GM18873 (cell line): ENCODE results near the gene ERVW-1.

Experiments
- ATAC-seq: cut with Tn5 transposase; IDR thresholded peaks from one replicate; pipeline ENCODE4 v1.9.1; 2021; ENCODE audit warnings: mild to moderate bottlenecking, moderate library complexity, moderate number of reproducible peaks; ENCODE audit not compliant: unreplicated experiment, low FRiP score

ERVW-1 gene

DNA sequence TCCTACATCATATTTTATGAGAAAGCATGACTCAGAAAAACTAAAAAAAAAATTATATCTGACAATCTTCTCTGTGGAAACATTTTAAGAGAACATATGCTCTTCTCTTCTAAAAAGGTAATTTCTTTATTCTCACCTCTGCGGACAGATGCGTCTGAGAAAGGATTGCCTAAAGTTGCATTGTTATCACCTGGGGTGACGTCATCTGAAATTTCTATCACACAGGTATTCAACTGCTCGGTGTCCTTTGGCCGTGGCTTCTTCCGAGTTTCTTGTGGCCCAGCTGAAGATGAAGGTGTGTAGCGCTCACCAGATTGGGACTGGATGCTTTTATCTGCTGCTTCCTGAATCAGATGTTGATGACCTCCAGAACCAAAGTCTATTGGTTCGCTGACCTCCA, 44.7 kb downstream of the ERVW-1 start:
- no peak for ATAC-seq

- ATAC-seq, result no peak
Measured at GRCh38 chr7:92432299-92432946, 45.3 kb downstream of the ERVW-1 start.

DNA sequence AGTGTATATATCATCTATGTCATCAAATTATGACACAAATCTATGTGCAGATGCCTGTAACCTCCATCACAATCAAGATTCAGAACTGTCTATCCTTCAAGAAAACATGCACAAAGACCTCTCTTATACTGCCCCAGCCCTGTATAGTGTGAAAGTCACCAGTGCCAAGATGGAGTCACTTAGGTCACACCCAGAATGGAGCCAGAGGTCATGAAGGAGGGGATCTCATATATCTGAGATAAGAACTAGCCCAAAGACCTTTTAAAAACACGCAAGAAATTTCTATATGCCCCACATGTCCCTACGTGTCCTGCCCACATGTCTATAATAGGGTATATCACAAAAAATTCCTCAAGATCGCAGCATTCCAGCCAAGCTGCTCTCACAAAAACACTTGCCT, 50.6 kb downstream of the ERVW-1 start:
- no peak for ATAC-seq

DNA sequence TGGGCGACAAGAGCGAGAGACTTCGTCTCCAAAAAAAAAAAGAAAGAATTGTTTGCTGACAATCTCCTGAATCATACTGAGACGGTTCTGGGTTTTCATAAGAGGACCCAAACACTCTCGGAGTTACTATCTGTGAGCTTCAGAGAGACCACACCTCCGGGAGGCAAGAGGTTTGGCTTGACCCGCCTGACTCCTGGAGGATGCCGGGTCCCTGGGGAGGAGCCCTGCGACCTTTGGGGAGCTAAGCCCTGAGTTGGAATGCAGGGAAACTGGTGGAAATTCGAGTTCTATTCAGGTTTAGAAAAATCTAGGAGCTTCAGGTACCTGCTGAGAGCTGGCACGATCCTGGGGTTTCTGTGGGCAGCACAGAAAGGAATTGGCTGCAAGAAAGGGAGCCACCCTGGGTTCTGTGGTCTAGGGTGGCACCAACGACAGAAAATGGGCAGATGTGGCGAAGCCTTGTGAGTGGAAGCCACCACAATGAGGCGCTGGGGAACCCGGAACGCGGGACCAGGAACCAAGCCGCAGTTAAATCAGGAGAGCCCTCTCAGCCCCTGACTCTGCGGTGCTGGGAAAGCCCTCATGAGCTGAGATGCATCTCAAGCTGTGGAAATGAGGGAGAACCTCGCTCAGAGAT, 52.3 kb downstream of the ERVW-1 start:
- no peak for ATAC-seq

GRCh38 chr7:92423710-92424131, 54.0 kb downstream of the ERVW-1 start:
- ATAC-seq, result no peak

- no peak for ATAC-seq
Measured at GRCh38 chr7:92422926-92423325, 54.8 kb downstream of the ERVW-1 start.

DNA sequence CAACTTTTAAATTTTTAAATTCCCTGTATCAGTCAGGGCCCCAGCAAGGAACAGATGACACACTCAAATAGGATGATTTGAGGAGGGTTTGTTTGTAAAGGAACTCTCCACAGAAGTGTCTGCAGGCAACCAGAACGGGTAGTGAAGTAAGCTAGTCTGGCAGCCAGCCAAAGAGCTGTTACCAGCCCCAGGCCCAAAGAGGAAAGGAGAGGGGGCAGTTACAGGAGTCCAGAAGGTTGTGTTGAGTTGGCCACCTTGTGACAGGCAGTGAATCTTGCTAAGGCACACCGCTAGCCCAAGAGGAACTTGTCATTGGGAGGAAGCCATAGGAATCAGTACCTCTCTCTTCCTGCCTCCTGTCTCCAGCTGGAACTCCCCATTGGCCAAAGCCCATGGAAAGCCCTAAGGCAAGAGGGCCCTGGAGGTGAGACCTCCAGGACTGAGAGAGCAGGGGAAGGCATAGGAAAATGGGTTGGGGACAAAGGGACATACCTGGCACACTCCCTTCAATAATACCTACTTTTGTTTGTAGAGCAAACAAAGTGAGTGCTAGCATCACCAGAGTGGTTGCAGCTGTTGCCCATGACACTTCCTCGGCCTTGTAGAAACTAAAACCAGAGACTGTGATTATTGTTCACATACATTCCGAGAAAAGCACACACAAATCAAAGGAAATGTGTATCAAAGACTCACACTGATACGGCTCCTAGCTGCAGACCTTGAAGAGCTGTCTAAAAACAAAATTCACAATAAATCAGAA, 55.9 kb downstream of the ERVW-1 start:
- no peak for ATAC-seq
